Type B pancreatic cell (in vitro differentiated cells): ENCODE measurements around the gene NKAIN2. TPM values are rescaled to one million over a fixed set of nuclear protein-coding genes. Genes with fewer than 3 reads are reported as not detected.

Source experiments
- DNase-seq: peaks from one replicate; pipeline ENCODE4 v3.0.0; 2021; ENCODE audit warnings: mixed read lengths; ENCODE audit not compliant: unreplicated experiment; ENCODE audit errors: extremely low spot score
- H3K27ac Mint-ChIP-seq: 2 replicates; pipeline ENCODE4 v1.8.0; 2021; ENCODE audit warnings: mild to moderate bottlenecking, mixed read lengths
- H3K27me3 Mint-ChIP-seq: 2 replicates; pipeline ENCODE4 v1.8.0; 2021; ENCODE audit warnings: mixed read lengths
- H3K36me3 Mint-ChIP-seq: 2 replicates; pipeline ENCODE4 v1.8.0; 2021; ENCODE audit warnings: mixed read lengths
- H3K4me1 Mint-ChIP-seq: one replicate; pipeline ENCODE4 v1.8.0; 2021; ENCODE audit warnings: mixed read lengths; ENCODE audit not compliant: unreplicated experiment
- H3K4me3 Mint-ChIP-seq: 2 replicates; pipeline ENCODE4 v1.8.0; 2021; ENCODE audit warnings: mild to moderate bottlenecking, mixed read lengths
- H3K9me3 Mint-ChIP-seq: 2 replicates; pipeline ENCODE4 v1.8.0; 2021; ENCODE audit warnings: mixed read lengths
- total RNA-seq: library from RNA; stranded (reverse); gene quantifications from 2 replicates; pipeline ENCODE4 v1.2.1, GENCODE V29; 2021; ENCODE audit warnings: low replicate concordance
- TF ChIP-seq, protein P1 (sequence below): fragments of 200-600 bp; sonication (generic); conservative IDR thresholded peaks from 2 replicates; pipeline ENCODE4 v1.5.0; 2021; ENCODE audit warnings: antibody characterized with exemption, mild to moderate bottlenecking

The NKAIN2 gene
- total RNA-seq, 1 donor from 2014 or later = 1.7 TPM

GRCh38 chr6:124873066-124873410 lies 1069.4 kb downstream of the NKAIN2 start:
- Mint-ChIP-seq H3K27ac (no peak overlapping the region), H3K36me3 (no peaks in the 10 kb centered on the region), H3K27me3 (no peaks in the 10 kb centered on the region), H3K4me1 (no peaks in the 10 kb centered on the region), H3K9me3 (no peaks in the 10 kb centered on the region), H3K4me3 (no peak overlapping the region)
- TF ChIP-seq, protein P1, sequence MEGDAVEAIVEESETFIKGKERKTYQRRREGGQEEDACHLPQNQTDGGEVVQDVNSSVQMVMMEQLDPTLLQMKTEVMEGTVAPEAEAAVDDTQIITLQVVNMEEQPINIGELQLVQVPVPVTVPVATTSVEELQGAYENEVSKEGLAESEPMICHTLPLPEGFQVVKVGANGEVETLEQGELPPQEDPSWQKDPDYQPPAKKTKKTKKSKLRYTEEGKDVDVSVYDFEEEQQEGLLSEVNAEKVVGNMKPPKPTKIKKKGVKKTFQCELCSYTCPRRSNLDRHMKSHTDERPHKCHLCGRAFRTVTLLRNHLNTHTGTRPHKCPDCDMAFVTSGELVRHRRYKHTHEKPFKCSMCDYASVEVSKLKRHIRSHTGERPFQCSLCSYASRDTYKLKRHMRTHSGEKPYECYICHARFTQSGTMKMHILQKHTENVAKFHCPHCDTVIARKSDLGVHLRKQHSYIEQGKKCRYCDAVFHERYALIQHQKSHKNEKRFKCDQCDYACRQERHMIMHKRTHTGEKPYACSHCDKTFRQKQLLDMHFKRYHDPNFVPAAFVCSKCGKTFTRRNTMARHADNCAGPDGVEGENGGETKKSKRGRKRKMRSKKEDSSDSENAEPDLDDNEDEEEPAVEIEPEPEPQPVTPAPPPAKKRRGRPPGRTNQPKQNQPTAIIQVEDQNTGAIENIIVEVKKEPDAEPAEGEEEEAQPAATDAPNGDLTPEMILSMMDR = no peak
- no peak for DNase-seq

Other genes with a start within 250 kb of the NKAIN2 start
- gene TRDN, start 166.9 kb upstream of the NKAIN2 start, total RNA-seq = 0.34 and 1.3 TPM in 2 replicates